NCI-H2227 (cell line): Measurements from ENCODE around the gene KLK3.

Experiments used
- DNase-seq: peaks from one replicate; lab custom pipeline; 2025; ENCODE audit not compliant: unreplicated experiment; lab: John Stamatoyannopoulos, UW

Gene KLK3

DNA sequence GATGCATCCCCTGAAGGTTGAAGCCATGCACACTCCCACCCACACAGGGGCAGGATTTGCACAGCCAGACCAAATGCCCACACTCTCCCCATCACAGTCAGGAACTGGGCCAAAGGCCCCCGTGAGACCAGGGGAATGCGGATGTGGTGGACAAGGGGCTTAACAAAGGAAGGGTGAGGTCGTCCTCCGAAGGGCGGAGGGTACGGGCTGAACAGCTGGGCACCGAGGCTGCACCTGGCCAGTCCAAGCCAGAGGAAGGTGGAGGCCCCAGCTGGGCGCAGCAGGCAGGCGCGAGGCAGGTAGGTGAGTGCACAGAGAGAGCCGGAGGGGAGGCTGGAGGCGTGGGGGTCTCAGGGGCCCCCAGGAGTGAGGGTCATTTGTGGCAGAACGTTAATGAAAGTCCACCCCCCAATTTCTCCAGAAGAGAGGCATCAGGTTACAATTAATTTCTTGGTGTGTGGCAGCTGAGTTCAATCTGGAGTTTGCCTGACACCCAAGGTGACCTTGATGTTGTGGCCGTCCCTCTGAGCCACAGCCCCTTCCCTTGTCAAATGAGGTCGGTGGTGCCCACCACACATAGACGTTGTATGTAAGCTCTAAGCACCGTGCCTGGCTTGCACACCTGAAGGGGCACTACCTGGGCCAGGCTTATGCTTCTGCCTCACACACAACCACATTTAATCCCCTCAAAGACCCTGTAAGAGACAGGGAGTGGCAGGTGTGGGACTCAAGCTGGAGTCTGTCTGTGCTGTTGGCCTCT is 24.3 kb upstream of the KLK3 start:
- no peak for DNase-seq

DNA sequence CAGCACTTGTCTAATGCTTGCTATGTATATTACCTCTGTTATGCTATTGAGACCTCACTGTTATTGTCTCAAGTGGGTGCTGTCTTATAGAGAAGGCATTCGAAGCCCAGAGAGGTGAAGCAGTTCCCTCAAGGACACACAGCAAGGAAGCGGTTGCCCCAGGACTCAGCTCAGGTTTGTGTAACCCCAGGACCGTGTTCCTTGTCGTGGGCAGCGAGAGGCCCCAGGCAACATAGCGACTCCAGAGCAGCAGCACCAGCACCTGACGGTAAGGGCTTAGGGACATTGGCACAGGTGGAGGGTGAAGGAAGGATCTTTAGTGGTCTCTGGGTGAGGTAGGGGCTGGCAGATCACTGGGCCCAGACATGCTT is 23.7 kb upstream of the KLK3 start:
- DNase-seq: no peak

DNA sequence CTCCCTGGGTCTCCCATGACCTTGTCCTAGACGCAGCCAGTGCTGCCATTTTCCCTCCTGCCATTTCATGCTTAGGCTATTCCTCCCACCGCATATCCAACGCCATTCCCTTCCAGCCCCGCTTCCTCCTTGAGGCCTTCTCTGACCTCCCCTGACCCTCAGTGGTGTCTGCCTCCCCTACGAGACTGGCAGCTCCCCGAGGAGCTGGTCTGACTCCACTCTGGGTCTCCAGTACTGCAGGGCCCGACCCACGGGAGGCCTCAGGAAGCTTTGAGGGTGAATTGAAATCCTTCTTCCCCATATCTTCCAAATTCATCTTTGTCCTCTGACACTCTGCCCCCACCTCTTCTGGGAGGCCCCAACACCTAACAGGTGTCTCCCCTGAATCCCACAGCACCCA is 22.0 kb upstream of the KLK3 start:
- DNase-seq: no peak

DNA sequence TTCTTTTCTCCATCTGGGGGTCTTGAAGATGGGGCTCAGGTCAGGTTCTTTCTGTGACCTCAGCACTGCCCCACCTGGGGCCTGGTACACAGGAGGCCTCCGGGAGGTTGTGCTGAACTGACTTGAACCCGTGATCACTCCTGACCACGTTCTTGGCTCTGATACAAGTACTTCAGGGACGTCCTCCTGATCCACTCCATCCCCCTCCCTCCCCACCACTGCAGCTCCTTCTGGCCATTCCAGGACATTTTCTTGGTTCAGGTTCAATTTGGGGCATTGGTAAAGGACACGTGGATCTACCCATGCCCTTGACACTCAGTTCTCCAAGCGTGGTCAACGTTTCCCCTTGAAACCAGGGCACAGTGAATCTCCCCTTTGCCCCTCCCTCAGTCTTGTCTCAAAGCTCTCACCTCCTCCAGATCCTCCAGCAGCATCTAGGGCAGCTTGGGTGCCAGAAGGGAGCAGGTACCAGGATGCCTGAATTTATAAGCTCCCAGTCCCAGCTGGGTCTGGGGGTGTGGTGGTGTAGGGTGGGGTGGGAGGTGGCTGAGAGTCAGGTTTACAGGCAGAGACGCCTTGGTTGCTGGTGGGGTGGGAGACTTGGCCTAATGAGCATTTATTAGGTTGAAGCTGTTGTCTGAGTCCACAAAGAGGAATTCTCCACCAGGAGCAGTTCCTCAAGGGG is 21.5 kb upstream of the KLK3 start, which contains the start of gene KLK15:
Gene KLK15, minus strand, starts transcription at position 458 of the 685 bp plus-strand sequence. CDS start 2,082 bp downstream, outside the sequence.
- no peak for DNase-seq

DNA sequence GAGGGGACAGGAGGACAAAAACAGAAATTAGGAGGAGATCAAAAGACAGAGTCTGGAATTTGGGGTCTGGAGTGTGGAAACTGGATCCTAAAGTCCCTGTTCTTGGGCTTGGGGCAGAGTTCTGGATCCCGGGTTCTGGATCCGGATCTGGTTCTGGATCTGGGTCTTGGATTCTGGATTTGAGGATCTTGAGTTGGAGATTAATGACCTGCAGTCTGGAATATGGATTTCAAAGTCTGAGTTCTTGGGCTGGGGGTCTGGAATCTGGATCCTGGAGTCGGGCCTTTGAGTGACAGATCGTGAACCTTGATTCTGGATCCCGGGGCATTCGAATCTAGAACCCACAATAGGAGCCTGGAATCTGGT is 20.9 kb upstream of the KLK3 start:
- no peak for DNase-seq

DNA sequence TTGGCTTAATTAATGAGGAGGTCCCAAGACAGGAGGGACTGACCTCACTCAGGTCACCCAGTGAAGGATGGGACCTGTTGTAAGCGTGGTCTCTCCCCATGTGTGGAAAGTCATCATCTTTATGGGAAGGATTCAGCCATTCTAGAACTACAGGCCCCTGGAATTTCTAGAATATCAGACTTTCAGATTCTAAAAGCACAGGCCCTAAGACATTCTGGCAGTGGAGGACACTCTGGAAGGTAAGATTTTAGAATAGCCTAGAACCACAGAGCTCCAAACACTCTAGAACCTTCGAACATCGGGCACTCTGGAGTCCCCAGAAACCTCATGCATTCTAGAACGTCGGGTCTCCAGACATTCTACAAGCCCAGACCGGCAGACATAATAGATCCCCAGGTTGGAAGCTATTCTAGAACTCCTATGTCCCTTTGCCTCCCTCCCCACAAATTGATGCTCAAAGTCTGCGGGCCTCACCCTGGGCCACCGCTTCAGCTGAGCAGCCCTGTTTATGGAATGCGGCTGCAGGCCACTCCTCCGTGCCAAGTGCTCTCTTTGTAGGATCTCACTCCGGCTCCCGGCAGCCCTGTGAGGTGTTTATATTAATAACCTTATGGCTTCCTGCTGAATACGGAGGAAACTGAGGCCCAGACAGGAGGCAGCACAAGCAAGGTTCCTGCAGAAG is 19.5 kb upstream of the KLK3 start:
- DNase-seq: peak; percentile 45

DNA sequence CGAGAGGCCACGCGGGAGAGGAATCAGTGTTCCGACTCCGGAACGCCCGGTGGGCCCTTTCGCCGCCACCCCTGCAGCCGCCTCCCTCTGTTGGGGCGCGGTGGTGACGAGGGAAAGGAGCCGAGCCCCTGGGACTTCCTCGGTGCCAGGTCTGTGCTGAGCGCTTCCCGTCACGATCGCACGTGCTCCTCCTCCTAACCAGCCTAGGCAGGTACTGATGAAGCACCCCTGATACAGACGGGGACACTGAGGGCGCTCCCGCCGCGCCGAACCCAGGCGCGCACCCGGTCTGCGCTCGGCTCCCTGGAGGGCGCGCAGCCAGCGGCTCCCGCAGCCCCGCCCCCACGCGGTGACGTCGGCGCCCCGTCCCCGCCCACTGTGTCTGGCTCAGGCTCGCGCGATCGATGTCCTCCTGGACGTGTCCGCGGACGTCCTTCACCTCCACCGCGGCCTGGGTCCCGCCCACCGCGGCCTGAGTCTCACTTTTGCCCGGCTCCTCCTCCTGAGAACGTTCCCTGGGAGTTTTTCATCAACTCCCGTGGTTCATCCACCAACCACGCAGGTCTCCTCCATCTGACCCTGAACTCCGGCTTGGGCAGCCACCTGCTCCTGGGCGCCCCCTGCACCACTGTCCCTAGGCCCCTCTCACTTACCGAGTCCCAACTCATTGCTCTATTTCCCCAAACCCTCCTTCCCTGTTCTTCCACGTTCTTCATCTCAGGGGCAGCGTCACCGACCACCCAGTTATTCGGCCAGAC is 18.8 kb upstream of the KLK3 start:
- peak; percentile 79 for DNase-seq

DNA sequence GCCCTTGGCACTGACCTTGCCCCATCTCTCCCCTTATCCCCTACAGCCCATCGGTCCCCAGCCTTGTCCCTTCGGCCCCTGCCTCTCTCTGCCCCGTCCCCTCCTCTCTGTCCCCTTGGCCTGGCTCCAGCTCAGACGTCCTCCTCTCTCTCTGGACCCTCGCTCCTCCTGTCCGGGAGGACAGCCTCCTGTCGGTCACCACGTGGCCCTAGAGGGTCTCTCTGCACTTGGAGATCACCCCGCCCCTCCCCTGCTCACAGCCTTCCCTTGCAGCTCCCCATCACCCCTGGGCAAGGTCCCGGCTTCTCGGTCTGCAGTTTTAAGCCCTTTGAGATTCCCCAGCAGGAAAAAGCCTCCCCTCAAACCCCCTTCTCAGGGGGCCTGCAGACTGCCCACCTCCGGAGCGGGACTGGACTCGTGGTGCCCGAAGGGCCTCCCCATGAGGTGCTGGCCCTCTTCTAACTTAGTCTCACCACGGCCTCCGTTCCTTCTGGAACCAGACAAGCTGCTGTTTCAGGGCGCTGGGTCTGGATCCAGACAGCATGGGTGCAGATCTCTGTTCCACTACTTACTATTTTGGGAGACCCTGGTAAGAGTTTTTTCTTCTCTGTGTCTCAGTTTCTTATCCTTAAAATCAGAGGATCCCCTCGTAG is 18.0 kb upstream of the KLK3 start:
- no peak for DNase-seq

DNA sequence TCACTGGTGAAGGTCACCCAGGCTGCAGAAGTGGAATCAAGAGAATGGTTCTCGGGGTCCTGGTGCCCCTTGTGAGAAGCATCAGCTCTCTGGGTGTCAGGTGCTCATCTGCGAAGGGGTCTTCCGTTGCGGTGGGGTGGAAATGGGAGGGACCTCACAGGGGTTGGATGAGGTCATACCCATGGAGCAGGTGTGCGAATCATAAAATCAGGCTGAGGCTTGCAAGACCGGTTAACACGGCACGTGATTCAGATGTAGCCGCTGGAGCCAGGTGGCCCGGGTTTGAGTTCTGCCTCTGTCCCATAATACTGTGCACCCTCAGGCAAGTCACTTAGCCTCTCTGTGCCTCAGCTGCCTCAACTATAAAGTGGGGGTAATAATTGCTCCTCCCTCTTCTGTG is 17.4 kb upstream of the KLK3 start:
- no peak for DNase-seq

DNA sequence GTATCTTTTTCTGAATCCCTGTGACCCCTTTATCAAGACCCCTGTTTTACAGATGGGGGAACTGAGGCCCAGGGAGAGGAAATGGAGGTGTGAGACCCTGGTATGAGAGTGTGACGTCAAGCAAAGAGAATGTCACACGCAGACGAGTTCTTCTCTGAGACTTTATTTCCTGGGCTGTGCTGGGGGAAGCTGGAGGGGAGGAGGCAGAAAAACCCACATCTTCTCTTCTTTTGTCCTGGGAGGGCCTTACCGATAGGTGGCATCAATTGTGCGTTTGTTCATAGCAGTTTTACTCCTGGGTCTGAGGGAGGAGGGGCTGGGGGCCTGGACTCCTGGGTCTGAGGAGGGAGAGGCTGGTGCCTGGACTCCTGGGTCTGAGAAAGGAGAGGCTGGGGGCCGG is 16.5 kb upstream of the KLK3 start:
- no peak for DNase-seq

DNA sequence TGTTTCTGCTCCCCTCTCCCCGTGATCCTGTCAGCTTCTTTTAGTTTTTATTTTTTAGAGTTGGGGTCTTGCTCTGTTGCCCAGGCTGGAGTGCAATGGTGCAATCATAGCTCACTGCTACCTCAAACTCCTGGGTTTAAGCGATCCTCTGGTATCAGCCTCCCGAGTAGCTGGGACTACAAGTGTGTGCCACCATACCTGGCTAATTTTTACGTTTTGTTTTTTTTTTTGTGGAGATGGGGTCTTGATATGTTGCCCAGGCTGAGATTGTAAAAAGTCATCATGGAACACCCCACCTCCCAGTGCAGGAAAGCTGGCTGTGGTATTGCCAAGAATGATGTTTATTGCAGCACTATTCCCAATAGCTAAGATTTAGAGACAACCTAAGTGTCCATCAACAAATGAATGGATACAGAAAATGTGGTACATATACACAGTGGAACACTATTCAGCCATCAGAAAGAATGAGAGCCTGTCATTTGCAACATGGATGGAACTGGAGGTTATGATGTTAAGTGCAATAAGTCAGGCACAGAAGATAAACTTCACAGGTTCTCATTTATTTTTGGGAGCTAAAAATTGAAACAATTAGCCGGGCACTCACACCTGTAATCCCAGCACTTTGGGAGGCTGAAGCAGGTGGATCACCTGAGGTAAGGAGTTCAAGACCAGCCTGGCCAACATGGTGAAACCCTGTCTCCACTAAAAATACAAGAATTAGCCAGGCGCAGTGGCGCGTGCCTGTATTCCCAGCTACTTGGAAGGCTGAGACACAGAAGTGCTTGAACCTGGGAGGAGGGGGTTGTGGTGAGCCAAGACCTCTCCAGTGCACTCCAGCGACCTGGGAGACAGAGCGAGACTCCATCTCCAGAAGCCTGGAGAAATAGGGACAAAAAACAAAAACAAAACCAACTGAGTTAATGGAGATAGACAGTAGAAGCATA is 14.7 kb upstream of the KLK3 start:
- DNase-seq: no peak

DNA sequence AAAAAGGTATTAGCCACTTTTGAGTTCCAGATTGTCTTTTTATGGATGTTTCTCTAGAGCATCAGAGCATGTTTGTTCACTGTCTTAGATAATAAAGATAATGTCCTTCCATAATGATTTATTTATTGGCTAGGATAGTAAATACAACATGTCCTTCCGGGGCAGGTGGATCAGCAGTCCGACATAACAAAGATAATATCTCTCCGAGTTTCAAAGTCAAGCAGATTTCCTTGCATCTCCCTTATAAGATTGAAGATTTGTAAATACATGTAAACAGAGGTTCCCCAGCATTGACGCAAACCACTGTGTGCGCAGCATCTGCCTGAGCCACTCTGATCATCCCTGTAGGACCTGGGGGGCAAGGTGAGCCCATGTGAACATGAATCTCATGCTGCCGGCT is 12.6 kb upstream of the KLK3 start:
- DNase-seq: no peak

DNA sequence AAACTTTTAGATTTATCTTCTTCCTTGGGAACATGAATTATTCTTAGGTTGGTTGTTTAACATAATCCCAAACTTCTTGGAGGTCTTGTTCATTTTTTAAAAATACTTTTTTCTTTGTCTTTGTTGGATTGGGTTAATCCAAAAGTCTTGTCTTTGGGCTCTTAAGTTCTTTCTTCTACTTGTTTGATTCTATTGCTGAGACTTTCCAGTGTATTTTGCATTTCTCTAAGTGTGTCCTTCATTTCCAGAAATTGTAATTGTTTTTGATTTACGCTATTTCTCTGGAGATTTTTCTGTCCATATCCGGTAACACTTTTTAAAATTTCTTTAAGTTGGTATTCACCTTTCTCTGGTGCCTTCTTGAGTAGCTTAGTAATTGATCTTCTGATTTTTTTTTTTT is 11.5 kb upstream of the KLK3 start:
- no peak for DNase-seq

DNA sequence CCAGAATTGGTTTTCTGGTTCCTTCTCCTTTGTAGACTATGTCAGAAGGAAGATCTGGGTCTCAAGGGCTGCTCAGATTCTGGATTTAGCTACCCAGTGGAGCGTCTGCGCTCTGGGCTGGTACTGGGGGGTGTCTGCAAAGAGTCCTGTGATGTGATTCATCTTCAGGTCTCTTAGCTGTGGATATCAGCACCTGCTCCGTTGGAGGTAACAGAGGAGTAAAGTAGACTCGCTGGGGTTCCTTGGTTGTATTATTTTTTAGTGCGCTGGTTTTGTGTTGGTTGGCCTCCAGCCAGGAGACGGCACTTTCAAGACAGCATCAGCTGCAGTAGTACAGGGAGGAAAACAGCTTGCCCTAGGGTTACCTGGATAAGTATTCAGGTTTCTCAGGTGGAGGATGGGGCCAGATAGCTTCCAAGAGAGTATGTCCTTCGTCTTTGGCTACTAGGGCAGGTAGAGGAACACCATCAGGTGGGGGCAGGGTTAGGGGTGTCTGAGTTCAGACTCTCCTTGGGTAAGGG is 11.0 kb upstream of the KLK3 start:
- no peak for DNase-seq

DNA sequence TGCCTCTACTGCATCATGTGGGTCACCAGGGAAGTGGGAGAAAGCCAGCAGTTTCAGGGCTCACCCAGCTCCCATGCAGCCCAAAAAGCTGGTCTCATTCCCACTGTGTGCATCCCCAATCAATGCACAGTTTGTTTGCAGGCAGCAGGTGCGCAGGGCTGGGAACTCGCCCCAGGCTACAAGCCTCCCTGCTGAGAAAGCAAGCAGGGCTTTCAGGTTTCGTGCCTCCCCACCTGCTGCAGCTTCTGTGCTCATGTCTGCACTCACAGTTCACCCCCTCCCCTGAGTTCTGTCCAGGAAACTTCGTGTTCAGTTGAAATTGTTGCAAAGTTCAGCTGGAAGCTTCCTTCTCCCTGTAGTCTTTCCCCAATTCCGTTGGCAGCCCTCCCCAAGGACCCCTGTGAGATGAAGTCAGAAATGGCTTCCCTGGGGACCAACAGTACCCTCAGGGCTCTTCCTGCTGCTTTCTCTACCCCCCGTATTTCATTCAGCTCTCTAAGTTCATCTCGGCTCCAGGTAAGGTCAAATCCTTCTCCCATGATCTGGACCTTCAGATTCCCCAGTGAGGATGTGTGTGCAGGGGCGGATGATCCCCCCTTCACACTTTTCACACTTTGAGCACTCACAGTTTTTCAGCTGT is 10.3 kb upstream of the KLK3 start:
- no peak for DNase-seq

DNA sequence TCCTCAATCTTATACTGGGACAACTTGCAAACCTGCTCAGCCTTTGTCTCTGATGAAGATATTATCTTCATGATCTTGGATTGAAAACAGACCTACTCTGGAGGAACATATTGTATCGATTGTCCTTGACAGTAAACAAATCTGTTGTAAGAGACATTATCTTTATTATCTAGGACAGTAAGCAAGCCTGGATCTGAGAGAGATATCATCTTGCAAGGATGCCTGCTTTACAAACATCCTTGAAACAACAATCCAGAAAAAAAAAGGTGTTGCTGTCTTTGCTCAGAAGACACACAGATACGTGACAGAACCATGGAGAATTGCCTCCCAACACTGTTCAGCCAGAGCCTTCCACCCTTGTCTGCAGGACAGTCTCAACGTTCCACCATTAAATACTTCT is 4.0 kb upstream of the KLK3 start:
- DNase-seq: no peak

DNA sequence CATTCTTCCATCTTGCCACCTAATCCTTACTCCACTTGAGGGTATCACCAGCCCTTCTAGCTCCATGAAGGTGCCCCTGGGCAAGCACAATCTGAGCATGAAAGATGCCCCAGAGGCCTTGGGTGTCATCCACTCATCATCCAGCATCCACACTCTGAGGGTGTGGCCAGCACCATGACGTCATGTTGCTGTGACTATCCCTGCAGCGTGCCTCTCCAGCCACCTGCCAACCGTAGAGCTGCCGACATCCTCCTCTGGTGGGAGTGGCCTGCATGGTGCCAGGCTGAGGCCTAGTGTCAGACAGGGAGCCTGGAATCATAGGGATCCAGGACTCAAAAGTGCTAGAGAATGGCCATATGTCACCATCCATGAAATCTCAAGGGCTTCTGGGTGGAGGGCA is 3.1 kb upstream of the KLK3 start:
- DNase-seq: no peak

DNA sequence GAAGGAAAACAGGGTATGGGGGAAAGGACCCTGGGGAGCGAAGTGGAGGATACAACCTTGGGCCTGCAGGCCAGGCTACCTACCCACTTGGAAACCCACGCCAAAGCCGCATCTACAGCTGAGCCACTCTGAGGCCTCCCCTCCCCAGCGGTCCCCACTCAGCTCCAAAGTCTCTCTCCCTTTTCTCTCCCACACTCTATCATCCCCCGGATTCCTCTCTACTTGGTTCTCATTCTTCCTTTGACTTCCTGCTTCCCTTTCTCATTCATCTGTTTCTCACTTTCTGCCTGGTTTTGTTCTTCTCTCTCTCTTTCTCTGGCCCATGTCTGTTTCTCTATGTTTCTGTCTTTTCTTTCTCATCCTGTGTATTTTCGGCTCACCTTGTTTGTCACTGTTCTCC is 2.7 kb downstream of the KLK3 start:
- no peak for DNase-seq

DNA sequence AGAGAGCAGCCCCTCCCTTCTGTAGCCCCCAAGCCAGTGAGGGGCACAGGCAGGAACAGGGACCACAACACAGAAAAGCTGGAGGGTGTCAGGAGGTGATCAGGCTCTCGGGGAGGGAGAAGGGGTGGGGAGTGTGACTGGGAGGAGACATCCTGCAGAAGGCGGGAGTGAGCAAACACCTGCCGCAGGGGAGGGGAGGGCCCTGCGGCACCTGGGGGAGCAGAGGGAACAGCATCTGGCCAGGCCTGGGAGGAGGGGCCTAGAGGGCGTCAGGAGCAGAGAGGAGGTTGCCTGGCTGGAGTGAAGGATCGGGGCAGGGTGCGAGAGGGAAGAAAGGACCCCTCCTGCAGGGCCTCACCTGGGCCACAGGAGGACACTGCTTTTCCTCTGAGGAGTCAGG is 4.2 kb downstream of the KLK3 start:
- DNase-seq: no peak
